Memory B cell (primary cell): Measurements from ENCODE around the gene CASP2.

Source experiments
- ATAC-seq: fragments of 150-1000 bp; cut with Tn5 transposase; 2 replicates; pipeline ENCODE4 v1.10.0; 2021; ENCODE audit warnings: low read depth, mild to moderate bottlenecking, moderate library complexity
- DNase-seq, 2 donors: peaks; one replicate each; pipeline ENCODE4 v3.0.0; 2022; ENCODE audit warnings: low spot score in 2 of 2
- H3K27ac Mint-ChIP-seq: one replicate; pipeline ENCODE4 v1.8.0; 2022; ENCODE audit warnings: mild to moderate bottlenecking, moderate library complexity, mixed read lengths
- H3K27me3 Mint-ChIP-seq: one replicate; pipeline ENCODE4 v1.8.0; 2022; ENCODE audit warnings: mixed read lengths
- H3K36me3 Mint-ChIP-seq: one replicate; pipeline ENCODE4 v1.8.0; 2022; ENCODE audit warnings: mild to moderate bottlenecking, mixed read lengths
- H3K4me1 Mint-ChIP-seq: one replicate; pipeline ENCODE4 v1.8.0; 2022; ENCODE audit warnings: mixed read lengths
- H3K4me3 Mint-ChIP-seq: one replicate; pipeline ENCODE4 v1.8.0; 2022; ENCODE audit warnings: mild to moderate bottlenecking, moderate library complexity, mixed read lengths
- H3K9me3 Mint-ChIP-seq: one replicate; pipeline ENCODE4 v1.8.0; 2022; ENCODE audit warnings: mixed read lengths

CASP2 gene

GRCh38 chr7:143287935-143288826 lies at the start of gene CASP2:
CASP2 (plus strand) TSS chr7:143288351; CDS start chr7:143288456, 105 bp downstream.
- DNase-seq (peak; percentile 91 to 97), ATAC-seq (peak; percentile 89)
- peaks cover 7% of the 10 kb centered on the region for H3K36me3 Mint-ChIP-seq
- peaks cover 39% of the 10 kb centered on the region for H3K4me1 Mint-ChIP-seq
- H3K4me3 Mint-ChIP-seq, result peak within 1 kb of the TSS; percentile 98
- H3K27ac Mint-ChIP-seq, result peak within 1 kb of the TSS; percentile 91
- no peaks in the 10 kb centered on the region for H3K27me3 Mint-ChIP-seq
- no peaks in the 10 kb centered on the region for H3K9me3 Mint-ChIP-seq

GRCh38 chr7:143239813-143240212 lies 48.3 kb upstream of the CASP2 start:
- Mint-ChIP-seq H3K27me3 (peaks cover 15% of the 10 kb centered on the region), H3K4me1 (no peaks in the 10 kb centered on the region), H3K4me3 (no peak overlapping the region), H3K36me3 (peaks cover 15% of the 10 kb centered on the region), H3K27ac (no peak overlapping the region), H3K9me3 (peaks cover 17% of the 10 kb centered on the region)
- DNase-seq (no peak), ATAC-seq (no peak)

- H3K27ac Mint-ChIP-seq, result no peak overlapping the region
- H3K4me1 Mint-ChIP-seq, result no peaks in the 10 kb centered on the region
Observed at GRCh38 chr7:143240291-143241168, 47.6 kb upstream of the CASP2 start.

GRCh38 chr7:143242306-143242705 lies 45.8 kb upstream of the CASP2 start:
- H3K4me1 Mint-ChIP-seq, result peaks cover 8% of the 10 kb centered on the region
- DNase-seq (no peak), ATAC-seq (no peak)
- H3K9me3 Mint-ChIP-seq, result peaks cover 1% of the 10 kb centered on the region
- H3K36me3 Mint-ChIP-seq, result peaks cover 3% of the 10 kb centered on the region
- H3K27me3 Mint-ChIP-seq, result peaks cover 5% of the 10 kb centered on the region
- no peak overlapping the region for H3K4me3 Mint-ChIP-seq
- no peak overlapping the region for H3K27ac Mint-ChIP-seq

More at GRCh38 chr7:143240291-143241168, 47.6 kb upstream of the CASP2 start:
- peaks cover 13% of the 10 kb centered on the region for H3K9me3 Mint-ChIP-seq
- peak; percentile 90 for ATAC-seq
- DNase-seq, result peak; percentile 45 to 65
- peaks cover 12% of the 10 kb centered on the region for H3K36me3 Mint-ChIP-seq
- H3K4me3 Mint-ChIP-seq, result no peak overlapping the region
- peaks cover 12% of the 10 kb centered on the region for H3K27me3 Mint-ChIP-seq

- Mint-ChIP-seq H3K9me3 (no peaks in the 10 kb centered on the region), H3K4me1 (peaks cover 9% of the 10 kb centered on the region), H3K27ac (no peak overlapping the region), H3K4me3 (no peak overlapping the region), H3K36me3 (peaks cover 3% of the 10 kb centered on the region), H3K27me3 (peaks cover 5% of the 10 kb centered on the region)
- no peak for ATAC-seq
- DNase-seq, result no peak
Observed at GRCh38 chr7:143243111-143243510, 45.0 kb upstream of the CASP2 start.

GRCh38 chr7:143243614-143244013 lies 44.5 kb upstream of the CASP2 start:
- peaks cover 3% of the 10 kb centered on the region for H3K36me3 Mint-ChIP-seq
- H3K27ac Mint-ChIP-seq, result no peak overlapping the region
- peaks cover 10% of the 10 kb centered on the region for H3K4me1 Mint-ChIP-seq
- no peak overlapping the region for H3K4me3 Mint-ChIP-seq
- DNase-seq, result no peak
- H3K9me3 Mint-ChIP-seq, result no peaks in the 10 kb centered on the region
- no peak for ATAC-seq
- peaks cover 5% of the 10 kb centered on the region for H3K27me3 Mint-ChIP-seq

- Mint-ChIP-seq H3K27me3 (peaks cover 4% of the 10 kb centered on the region), H3K4me1 (peaks cover 12% of the 10 kb centered on the region), H3K9me3 (peaks cover 2% of the 10 kb centered on the region), H3K4me3 (no peak overlapping the region), H3K36me3 (peaks cover 4% of the 10 kb centered on the region), H3K27ac (no peak overlapping the region)
- DNase-seq, result no peak
- no peak for ATAC-seq
Observed at GRCh38 chr7:143244321-143244720, 43.8 kb upstream of the CASP2 start.

- H3K27ac Mint-ChIP-seq, result no peak overlapping the region
- no peak for ATAC-seq
Observed at GRCh38 chr7:143245123-143245522, 43.0 kb upstream of the CASP2 start.

GRCh38 chr7:143247372-143247771 lies 40.8 kb upstream of the CASP2 start:
- peaks cover 7% of the 10 kb centered on the region for H3K36me3 Mint-ChIP-seq
- no peaks in the 10 kb centered on the region for H3K27me3 Mint-ChIP-seq
- H3K9me3 Mint-ChIP-seq, result peaks cover 7% of the 10 kb centered on the region
- no peak overlapping the region for H3K4me3 Mint-ChIP-seq
- DNase-seq, result no peak
- H3K27ac Mint-ChIP-seq, result no peak overlapping the region
- peaks cover 30% of the 10 kb centered on the region for H3K4me1 Mint-ChIP-seq
- ATAC-seq, result no peak

More at GRCh38 chr7:143245123-143245522, 43.0 kb upstream of the CASP2 start:
- H3K4me1 Mint-ChIP-seq, result peaks cover 17% of the 10 kb centered on the region
- H3K27me3 Mint-ChIP-seq, result peaks cover 4% of the 10 kb centered on the region
- no peak overlapping the region for H3K4me3 Mint-ChIP-seq
- no peak for DNase-seq
- peaks cover 7% of the 10 kb centered on the region for H3K9me3 Mint-ChIP-seq
- peaks cover 8% of the 10 kb centered on the region for H3K36me3 Mint-ChIP-seq

- Mint-ChIP-seq H3K9me3 (peaks cover 13% of the 10 kb centered on the region), H3K4me3 (no peak overlapping the region), H3K27me3 (no peaks in the 10 kb centered on the region), H3K36me3 (peaks cover 9% of the 10 kb centered on the region), H3K27ac (no peak overlapping the region), H3K4me1 (peaks cover 32% of the 10 kb centered on the region)
- DNase-seq (no peak), ATAC-seq (no peak)
Observed at GRCh38 chr7:143248761-143249354, 39.3 kb upstream of the CASP2 start.

- Mint-ChIP-seq H3K4me3 (no peak overlapping the region), H3K9me3 (peaks cover 18% of the 10 kb centered on the region), H3K36me3 (peaks cover 9% of the 10 kb centered on the region), H3K4me1 (peaks cover 32% of the 10 kb centered on the region), H3K27ac (no peak overlapping the region), H3K27me3 (no peaks in the 10 kb centered on the region)
- DNase-seq (no peak), ATAC-seq (no peak)
Observed at GRCh38 chr7:143250199-143250598, 38.0 kb upstream of the CASP2 start.

GRCh38 chr7:143250822-143251221 lies 37.3 kb upstream of the CASP2 start:
- peaks cover 35% of the 10 kb centered on the region for H3K4me1 Mint-ChIP-seq
- peaks cover 18% of the 10 kb centered on the region for H3K9me3 Mint-ChIP-seq
- DNase-seq, result no peak
- H3K27me3 Mint-ChIP-seq, result no peaks in the 10 kb centered on the region
- ATAC-seq, result peak; percentile 39
- peak overlapping the region; percentile 35 for H3K4me3 Mint-ChIP-seq
- peaks cover 9% of the 10 kb centered on the region for H3K36me3 Mint-ChIP-seq
- peak overlapping the region; percentile 22 for H3K27ac Mint-ChIP-seq

- ATAC-seq (peak; percentile 14), DNase-seq (no peak)
- Mint-ChIP-seq H3K36me3 (peaks cover 9% of the 10 kb centered on the region), H3K9me3 (peaks cover 18% of the 10 kb centered on the region), H3K4me1 (peaks cover 33% of the 10 kb centered on the region), H3K27ac (peak overlapping the region; percentile 77), H3K27me3 (no peaks in the 10 kb centered on the region), H3K4me3 (no peak overlapping the region)
Observed at GRCh38 chr7:143252006-143252405, 36.1 kb upstream of the CASP2 start.

GRCh38 chr7:143255564-143255963 lies 32.6 kb upstream of the CASP2 start:
- DNase-seq (no peak), ATAC-seq (no peak)
- Mint-ChIP-seq H3K9me3 (peaks cover 11% of the 10 kb centered on the region), H3K36me3 (peaks cover 2% of the 10 kb centered on the region), H3K4me1 (peaks cover 33% of the 10 kb centered on the region), H3K27ac (peak overlapping the region; percentile 98), H3K27me3 (no peaks in the 10 kb centered on the region), H3K4me3 (no peak overlapping the region)
